ENCODE measurements around the gene ZBED6. TPM values are rescaled to one million over a fixed set of nuclear protein-coding genes. Genes with fewer than 3 reads are reported as not detected.

Gene ZBED6
- 1.3 to 9.0 TPM (median 6.6 TPM) in 5 replicates for total RNA-seq (2022; extraction: Qiagen RNA extraction)

GRCh38 chr1:203795441-203796235 is at the start of gene ZBED6, which contains the start of gene ZC3H11A:
Gene ZBED6, plus strand, starts transcription at chr1:203795623. Its CDS starts 1,900 bp downstream, at chr1:203797523.
Gene ZC3H11A, plus strand, starts transcription at chr1:203795623. Its CDS starts 21,448 bp downstream, at chr1:203817071.

DNA sequence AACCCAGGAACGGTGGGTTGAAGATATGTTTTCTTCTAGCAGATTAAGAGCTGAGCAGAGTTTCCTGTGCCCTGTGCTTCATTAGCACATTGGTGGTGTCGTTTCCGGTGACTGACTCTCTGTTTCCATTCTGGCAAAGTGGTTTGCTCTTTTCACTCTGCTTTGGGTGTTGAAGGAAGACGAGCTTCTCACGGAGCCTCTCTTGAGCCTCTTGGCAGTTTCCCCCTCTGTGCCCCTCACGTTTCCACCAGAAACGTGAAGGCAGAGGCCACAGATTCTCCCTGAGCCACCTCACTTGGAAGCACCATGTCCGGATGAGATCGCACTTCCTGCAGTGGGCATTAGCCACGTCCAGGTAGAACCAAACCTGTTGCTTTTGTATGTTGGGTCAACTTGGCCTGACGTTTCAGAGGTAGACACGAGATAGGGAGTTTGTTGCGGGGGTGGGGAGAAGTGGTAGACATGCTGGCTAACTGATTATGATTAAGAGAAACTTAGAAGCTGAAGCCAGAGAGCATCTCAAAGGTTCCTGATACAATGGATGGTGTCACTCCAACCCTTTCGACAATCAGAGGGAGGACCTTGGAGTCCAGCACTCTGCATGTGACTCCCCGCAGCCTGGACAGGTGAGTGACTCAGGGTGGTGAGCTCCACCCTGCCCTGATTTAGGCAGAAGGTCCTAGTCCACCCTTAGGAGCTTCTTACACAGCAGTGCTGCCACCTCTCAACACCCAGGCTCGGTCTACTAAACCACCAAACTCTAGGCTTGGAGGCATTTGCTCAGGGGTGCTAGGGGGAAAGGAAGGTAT is 30.2 kb upstream of the ZBED6 start, which contains the start of gene LAX1:
LAX1 (plus strand) TSS at position 155 of the 809 bp plus-strand sequence; CDS start at position 538, 383 bp downstream.

Other genes with a start within 250 kb of the ZBED6 start
- 17.9 to 31.2 TPM (median 24.1 TPM) in 5 replicates for gene ATP2B4, start 168.8 kb upstream of the ZBED6 start, total RNA-seq (2022; extraction: Qiagen RNA extraction)
- gene LAX1, start 30.4 kb upstream of the ZBED6 start, total RNA-seq (2022; extraction: Qiagen RNA extraction): not detected in 5 replicates
- 44.9 to 48.0 TPM (median 45.4 TPM) in 5 replicates for gene ZC3H11A, start within 50 bp of the ZBED6 start, total RNA-seq (2022; extraction: Qiagen RNA extraction)
- 195 to 242 TPM (median 198 TPM) in 5 replicates for gene SNRPE, start 66.0 kb downstream of the ZBED6 start, total RNA-seq (2022; extraction: Qiagen RNA extraction)

All from A549 treated with dexamethasone at 1 μM for 4 hours (cell line).